Thyroid gland (tissue), 4 donors: ENCODE results near the gene DHRS4. TPM values are rescaled to one million over a fixed set of nuclear protein-coding genes. Genes with fewer than 3 reads are reported as not detected.
"Not testable (repeated sequence)": the region's sequence is repeated elsewhere in the genome, so short reads cannot be mapped to it uniquely, and the experiment has no call there.

Source experiments
- DNase-seq, 2 donors: peaks; one replicate each; pipeline ENCODE4 v3.0.0-alpha.2; 2019
- H3K27ac ChIP-seq, 3 donors: fragments of 200-600 bp; sonication (generic); 1 replicate in 2 of 3; 2 replicates in 1 of 3; pipeline ENCODE4 v1.5.1; 2016 to 2019; ENCODE audit warnings: mild to moderate bottlenecking in 1 of 3, moderate library complexity in 1 of 3
- H3K27me3 ChIP-seq: fragments of 200-600 bp; sonication (generic); one replicate; pipeline ENCODE4 v1.5.1; 2019
- H3K36me3 ChIP-seq, 2 donors: fragments of 200-600 bp; sonication (generic); one replicate each; pipeline ENCODE4 v1.5.1; 2016 to 2019
- H3K4me1 ChIP-seq, 2 donors: fragments of 200-600 bp; sonication (generic); one replicate each; pipeline ENCODE4 v1.5.1; 2017 to 2019
- H3K4me3 ChIP-seq, 3 donors: fragments of 200-600 bp; sonication (generic); replicated peaks in 1 of 3; 1 replicate in 2 of 3; 2 replicates in 1 of 3; pipeline ENCODE4 v1.5.1; 2016; ENCODE audit warnings: mild to moderate bottlenecking in 1 of 3
- H3K9me3 ChIP-seq: fragments of 200-600 bp; sonication (generic); one replicate; pipeline ENCODE4 v1.5.1; 2017
- POLR2A ChIP-seq, 2 donors: fragments of 450-650 bp; IDR thresholded peaks; one replicate each; pipeline ENCODE4 v1.6.1; 2017; ENCODE audit warnings: antibody characterized with exemption in 2 of 2, mild to moderate bottlenecking in 2 of 2, moderate library complexity in 1 of 2
- WGBS, 2 donors: methylation state at CpG; one replicate each; pipeline ENCODE4 v1.1.5; 2017; 5-methylcytosine and 5-hydroxymethylcytosine counted together
- intact Hi-C: fragments of 100-400 bp; cut with DNase I; formaldehyde crosslinking; loops from one replicate; pipeline ENCODE4 v1.15.1; 2023
- total RNA-seq, 4 donors: library from RNA; depleted of rRNA; stranded (reverse); fragments of >200 nt; gene quantifications; one replicate each; pipeline ENCODE4 v1.2.3, GENCODE V29; 2016

The DHRS4 gene
- total RNA-seq, 4 donors from 2014 or later, result 19.2 to 55.7 (median 37.7) TPM

DNA sequence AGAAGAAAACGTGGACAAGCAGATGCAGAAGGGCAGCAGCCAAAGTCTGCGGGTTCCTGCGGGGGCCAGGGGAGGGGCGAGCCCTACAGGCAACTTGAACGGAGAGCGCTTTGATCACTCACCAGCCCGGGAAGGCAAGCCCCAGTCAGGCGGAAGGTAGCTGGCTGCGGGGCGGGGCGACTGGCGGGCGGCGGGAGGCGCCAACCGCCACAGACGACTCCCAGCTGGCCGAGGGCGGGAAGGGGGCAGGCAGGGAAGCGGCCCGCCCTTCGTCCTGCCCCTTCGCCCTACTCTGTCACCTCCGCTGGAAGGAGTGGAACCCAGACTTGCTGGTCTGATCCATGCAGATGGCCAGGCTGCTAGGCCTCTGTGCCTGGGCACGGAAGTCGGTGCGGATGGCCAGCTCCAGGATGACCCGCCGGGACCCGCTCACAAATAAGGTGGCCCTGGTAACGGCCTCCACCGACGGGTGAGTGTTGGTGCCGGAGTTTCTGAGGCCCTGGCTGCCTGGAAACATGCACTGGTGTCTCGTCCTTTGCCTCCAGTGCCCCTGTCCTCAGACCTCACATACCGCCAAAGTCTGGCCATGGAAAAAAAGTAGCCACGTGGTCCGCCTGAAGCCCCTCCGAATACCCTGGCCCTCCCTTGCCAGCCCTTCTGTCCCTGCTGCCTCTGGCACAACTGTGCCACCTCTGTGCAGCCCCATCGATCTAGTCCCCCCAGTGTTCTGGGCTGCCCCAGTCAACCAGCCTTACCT is 35.2 kb downstream of the DHRS4 start, which contains the start of gene DHRS4L2:
DHRS4L2 (plus strand) TSS at position 323 of the 757 bp plus-strand sequence; CDS start at position 342, 19 bp downstream.
- peak in 1 of 2 donors; percentile 42 for TF ChIP-seq POLR2A (IDR thresholded peaks at IDR 0.05)
- Histone ChIP-seq H3K4me3 (peak within 1 kb of the TSS in 1 of 3 donors; percentile 32), H3K27ac (peak within 1 kb of the TSS in 2 of 3 donors; percentile 25 to 38), H3K4me1 (peaks cover 3 to 11% of the 10 kb centered on the region in 2 donors)
- H3K36me3 ChIP-seq, H3K9me3 ChIP-seq, H3K27me3 ChIP-seq, intact Hi-C loops: not testable (repeated sequence)
- DNase-seq, result peak; percentile 75 to 79
- 3 to 63% methylated on average over 3 to 20 of the region's 40 CpGs for WGBS, 2 donors

DNA sequence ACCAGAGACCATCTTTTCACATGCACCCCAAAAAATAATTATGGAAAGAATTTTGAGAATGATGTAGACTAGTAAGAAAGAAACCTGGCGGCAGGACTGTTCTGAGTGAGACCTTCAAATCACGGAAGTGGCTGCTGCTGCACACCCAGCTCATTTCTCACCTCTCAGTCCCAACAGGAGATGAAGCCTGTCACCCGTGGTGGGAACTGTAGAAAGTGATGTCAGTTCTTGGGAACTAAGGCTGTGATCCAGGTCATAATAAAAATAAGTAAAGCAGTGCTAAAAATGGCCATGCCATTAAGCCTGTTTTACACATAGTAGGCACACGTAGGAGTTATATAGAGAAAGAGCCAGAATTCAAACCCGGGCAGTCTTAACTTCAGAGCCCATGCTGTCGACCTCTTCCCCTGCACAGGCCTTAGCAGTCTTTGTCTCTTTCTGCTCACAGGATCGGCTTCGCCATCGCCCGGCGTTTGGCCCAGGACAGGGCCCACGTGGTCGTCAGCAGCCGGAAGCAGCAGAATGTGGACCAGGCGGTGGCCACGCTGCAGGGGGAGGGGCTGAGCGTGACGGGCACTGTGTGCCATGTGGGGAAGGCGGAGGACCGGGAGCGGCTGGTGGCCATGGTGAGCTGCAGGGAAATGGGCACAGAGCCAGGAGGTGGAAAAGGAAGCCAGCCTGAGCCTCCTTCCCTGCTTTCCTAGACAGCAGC is 36.3 kb downstream of the DHRS4 start:
- intact Hi-C loops, DNase-seq, H3K4me3 ChIP-seq, H3K27ac ChIP-seq, H3K36me3 ChIP-seq, H3K27me3 ChIP-seq, H3K9me3 ChIP-seq: not testable (repeated sequence)
- H3K4me1 ChIP-seq, result peaks cover 3 to 11% of the 10 kb centered on the region in 2 donors
- 78 to 84% methylated on average over 14 of the region's 21 CpGs for WGBS, 2 donors

DNA sequence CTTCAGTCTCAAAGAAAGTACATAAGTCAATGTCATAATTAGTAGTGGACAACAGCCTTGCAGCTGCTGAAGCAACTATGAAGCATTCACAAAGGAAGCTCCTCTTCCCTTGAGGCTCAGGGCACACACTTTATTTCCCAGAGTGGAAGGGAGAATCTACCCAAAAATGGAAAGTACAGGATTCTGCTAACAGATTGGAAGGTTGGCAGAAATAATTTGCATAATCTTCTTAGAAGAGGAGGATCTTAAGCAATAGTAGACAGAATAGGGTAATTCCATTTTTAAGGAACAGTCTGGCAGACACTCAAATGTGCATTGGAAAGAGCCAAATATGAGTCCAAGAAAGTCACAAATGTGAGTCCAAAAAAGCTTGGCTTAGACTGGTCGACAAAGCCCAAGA is 37.4 kb downstream of the DHRS4 start:
- H3K36me3 ChIP-seq, intact Hi-C loops, H3K4me3 ChIP-seq, H3K27ac ChIP-seq, DNase-seq, H3K9me3 ChIP-seq, H3K27me3 ChIP-seq: not testable (repeated sequence)
- WGBS, 2 donors, result 75 to 89% methylated on average over 1 of the region's 1 CpG
- H3K4me1 ChIP-seq, result peaks cover 3 to 11% of the 10 kb centered on the region in 2 donors

DNA sequence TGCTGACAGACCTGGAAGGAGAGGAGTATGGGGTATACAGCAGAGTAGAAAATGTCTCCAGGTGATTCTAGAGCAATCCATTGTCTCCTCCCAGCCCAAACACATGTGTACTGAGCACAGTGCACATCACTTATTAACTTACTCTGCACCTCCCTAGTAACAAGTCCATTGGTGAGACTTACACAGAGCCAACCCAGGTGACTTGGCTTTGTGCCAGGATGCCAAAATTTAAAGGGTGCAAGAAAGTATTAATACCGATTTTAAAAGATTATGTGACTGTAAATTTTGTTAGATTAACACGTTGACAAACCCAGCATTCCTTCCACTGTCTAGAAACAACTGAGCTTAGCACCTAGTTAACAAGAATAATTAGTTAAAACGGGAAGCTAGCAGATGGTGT is 39.5 kb downstream of the DHRS4 start:
- 82 to 83% methylated on average over 3 of the region's 3 CpGs for WGBS, 2 donors
- H3K4me3 ChIP-seq, H3K27ac ChIP-seq, H3K27me3 ChIP-seq, H3K9me3 ChIP-seq, H3K36me3 ChIP-seq, intact Hi-C loops, DNase-seq: not testable (repeated sequence)
- H3K4me1 ChIP-seq, result peaks cover 3 to 11% of the 10 kb centered on the region in 2 donors

DNA sequence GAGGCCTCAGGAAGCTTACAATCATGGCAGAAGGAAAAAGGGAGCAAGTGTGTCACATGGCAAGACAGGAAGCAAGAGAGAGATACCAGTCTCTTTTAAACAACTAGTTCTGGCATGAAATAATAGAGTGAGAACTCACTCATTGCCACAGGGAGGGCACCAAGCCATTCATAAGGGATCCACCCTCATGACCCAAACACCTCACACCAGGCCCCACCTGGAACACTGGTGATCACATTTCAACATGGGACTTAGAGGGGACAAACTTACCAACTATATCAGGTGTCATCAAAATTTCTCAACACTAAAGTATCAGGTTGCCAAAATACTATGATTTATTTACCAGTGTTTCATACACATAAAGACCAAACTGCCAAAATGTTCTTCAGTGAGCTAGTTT is 42.4 kb downstream of the DHRS4 start:
- H3K27me3 ChIP-seq, H3K27ac ChIP-seq, intact Hi-C loops, DNase-seq, H3K36me3 ChIP-seq, H3K9me3 ChIP-seq, H3K4me1 ChIP-seq, H3K4me3 ChIP-seq: not testable (repeated sequence)

DNA sequence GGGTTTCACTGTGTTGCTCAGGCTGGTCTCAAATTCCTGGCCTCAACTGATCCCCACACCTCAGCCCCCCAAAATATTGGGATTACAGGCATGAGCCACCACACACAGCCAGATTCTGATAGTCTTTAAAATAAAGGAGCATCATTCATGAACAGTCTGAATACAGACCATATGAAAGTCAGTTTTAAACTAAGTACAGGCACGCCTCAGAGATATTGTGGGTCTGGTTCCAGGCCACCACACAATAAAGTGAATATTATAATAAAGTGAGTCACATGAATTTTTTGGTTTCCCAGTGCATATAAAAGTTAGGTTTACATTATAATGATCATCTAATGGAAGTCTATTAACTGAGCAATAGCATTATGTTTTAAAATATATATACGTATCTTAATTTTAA is 43.3 kb downstream of the DHRS4 start:
- H3K27me3 ChIP-seq, H3K4me1 ChIP-seq, H3K36me3 ChIP-seq, H3K9me3 ChIP-seq, H3K4me3 ChIP-seq, H3K27ac ChIP-seq, intact Hi-C loops, DNase-seq: not testable (repeated sequence)
- WGBS, 2 donors, result 93% methylated on average over 1 of the region's 2 CpGs; no CpG with 5 or more reads in 1 of the 2 donors

DNA sequence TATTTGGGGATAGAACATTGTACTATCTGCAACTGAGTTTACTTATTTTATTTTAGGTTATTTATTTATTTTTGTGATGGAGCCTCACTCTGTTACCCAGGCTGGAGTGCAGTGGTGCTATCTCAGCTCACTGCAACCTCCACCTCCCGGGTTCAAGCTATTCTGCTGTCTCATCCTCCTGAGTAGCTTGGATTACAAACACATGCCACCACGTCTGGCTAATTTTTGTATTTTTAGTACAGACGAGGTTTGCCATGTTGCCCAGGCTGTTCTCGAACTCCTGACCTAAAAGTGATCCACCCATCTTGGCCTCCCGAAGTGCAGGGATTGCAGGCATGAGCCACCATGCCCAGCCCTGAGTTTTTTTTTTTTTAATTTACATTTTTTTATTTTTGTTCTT is 46.1 kb downstream of the DHRS4 start:
- DNase-seq, intact Hi-C loops, H3K9me3 ChIP-seq, H3K27me3 ChIP-seq, H3K4me1 ChIP-seq, H3K27ac ChIP-seq, H3K36me3 ChIP-seq, H3K4me3 ChIP-seq: not testable (repeated sequence)
- 100% methylated on average over 1 of the region's 5 CpGs; no CpG with 5 or more reads in 1 of the 2 donors for WGBS, 2 donors

DNA sequence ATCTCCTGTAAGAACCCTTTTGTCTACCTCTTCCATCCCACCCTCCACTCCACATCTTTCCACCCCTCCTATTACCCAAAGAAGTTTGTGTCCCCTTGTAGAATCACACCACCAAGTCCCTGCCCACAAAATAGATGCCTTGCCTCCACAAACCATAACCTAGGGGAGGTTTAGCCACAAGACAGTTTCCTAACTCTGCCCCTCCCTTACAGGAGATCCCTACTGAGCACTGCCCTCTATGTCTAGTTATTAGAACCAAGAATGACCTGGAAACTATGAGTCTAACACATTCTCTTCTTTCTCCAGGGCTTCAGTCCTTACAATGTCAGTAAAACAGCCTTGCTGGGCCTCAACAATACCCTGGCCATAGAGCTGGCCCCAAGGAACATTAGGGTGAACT is 47.5 kb downstream of the DHRS4 start:
- intact Hi-C loops, H3K4me1 ChIP-seq, H3K27me3 ChIP-seq, H3K36me3 ChIP-seq, H3K9me3 ChIP-seq, DNase-seq, H3K27ac ChIP-seq, H3K4me3 ChIP-seq: not testable (repeated sequence)

DNA sequence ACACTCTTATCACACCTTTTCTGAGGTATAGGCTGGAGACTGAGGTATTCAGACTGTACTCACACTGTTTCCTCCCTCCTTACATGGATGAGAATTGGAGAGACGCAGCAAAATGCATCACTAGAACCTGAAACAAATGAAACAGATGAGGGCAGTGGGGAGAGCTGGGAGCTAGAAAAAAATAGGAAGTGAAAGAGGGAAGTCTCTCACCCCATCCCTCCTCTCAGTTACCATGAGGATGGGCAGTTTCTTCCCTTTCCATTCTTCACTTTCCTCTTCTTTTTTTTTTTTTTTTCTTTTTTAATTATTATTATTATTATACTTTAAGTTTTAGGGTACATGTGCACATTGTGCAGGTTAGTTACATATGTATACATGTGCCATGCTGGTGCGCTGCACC is 48.1 kb downstream of the DHRS4 start:
- DNase-seq, H3K27ac ChIP-seq, H3K9me3 ChIP-seq, H3K27me3 ChIP-seq, H3K4me3 ChIP-seq, H3K4me1 ChIP-seq, intact Hi-C loops, H3K36me3 ChIP-seq: not testable (repeated sequence)
- WGBS, 2 donors, result no CpG with 5 or more reads among the region's 2 CpGs

DNA sequence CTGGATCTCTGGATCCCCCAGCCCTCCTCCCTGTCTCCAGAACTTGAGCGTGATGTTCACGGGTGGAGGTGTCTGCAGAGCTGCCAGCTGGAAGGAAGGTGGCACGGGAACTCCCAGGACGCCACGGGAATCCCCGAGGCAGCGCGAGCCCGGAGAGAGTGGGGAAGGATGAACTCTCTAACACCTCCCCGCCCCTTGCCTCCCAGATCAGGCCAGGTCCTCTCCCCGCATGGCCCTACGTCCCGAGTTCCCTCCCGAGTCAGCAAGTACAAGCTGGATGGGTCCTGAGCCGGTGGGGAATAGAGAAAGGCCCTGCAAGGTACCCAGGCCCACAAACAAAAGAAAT is 52.9 kb downstream of the DHRS4 start:
- Histone ChIP-seq H3K4me3 (peak overlapping the region in 1 of 3 donors; percentile 9), H3K27ac (peak overlapping the region in 1 of 3 donors; percentile 46)
- H3K36me3 ChIP-seq, DNase-seq, intact Hi-C loops, H3K4me1 ChIP-seq, H3K27me3 ChIP-seq, H3K9me3 ChIP-seq: not testable (repeated sequence)
- no CpG with 5 or more reads among the region's 15 CpGs for WGBS, 2 donors

DNA sequence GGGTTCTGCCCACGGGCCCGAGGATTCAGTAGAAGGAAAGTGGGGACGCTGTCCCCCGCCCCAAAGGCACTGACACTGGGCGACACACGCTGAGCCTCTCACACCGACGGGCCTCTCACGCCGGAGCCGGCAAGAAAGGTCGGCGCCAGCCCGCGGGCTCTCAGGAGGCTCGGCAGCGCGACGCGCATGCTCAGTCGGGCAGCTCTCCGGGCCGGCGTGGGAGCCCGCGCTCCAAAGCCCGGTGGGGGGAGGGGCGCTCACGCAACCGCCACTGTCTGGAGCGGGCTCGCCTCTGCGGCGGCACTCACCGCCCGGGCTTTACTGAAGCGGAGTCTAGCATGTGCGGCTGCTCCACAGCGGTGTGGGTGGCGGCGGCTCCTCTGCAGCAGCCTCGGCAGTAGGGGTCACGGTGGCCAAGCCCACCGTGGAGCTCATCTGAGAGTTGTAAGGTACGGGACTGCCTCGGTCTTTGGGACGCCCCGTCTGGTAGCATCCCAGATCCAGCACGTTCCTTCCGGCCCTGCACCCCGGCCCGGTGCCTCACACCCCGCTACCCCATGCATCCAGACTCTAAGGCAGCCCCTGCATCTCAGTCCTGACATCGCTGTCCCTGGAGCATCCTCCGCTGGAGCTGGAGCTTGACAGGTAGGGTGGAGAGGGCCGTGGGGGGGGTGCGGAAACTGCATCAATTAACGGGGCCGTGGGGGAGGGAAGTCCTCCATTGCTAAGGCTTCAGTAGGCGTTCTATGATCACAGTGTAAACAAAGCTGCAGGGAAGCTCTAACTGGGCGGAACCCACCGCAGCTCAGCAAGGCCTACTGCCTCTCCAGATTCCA is 53.5 kb downstream of the DHRS4 start:
- H3K9me3 ChIP-seq, intact Hi-C loops, H3K27me3 ChIP-seq, H3K36me3 ChIP-seq, H3K4me1 ChIP-seq: not testable (repeated sequence)
- WGBS, 2 donors, result 30 to 40% methylated on average over 1 to 13 of the region's 62 CpGs
- H3K4me3 ChIP-seq, result peak overlapping the region in 1 of 3 donors; percentile 9
- peak overlapping the region in 1 of 3 donors; percentile 46 for H3K27ac ChIP-seq
- DNase-seq, result peak; percentile 39 to 69
